Left lobe of liver (tissue), 2 donors: ENCODE results near the gene KCNK16. TPM values are rescaled to one million over a fixed set of nuclear protein-coding genes. Genes with fewer than 3 reads are reported as not detected.
A peak's percentile ranks its signal among the peaks of the same experiment; 100 is the strongest.

Source experiments
- ATAC-seq: fragments of 200-7000 bp; cut with Tn5 transposase; one replicate; pipeline ENCODE4 v1.9.1; 2020; ENCODE audit warnings: mild to moderate bottlenecking, moderate library complexity
- DNase-seq: peaks from one replicate; pipeline ENCODE4 v3.0.0-alpha.2; 2020; ENCODE audit warnings: low spot score
- total RNA-seq: library from RNA; stranded (reverse); gene quantifications from one replicate; pipeline ENCODE4 v1.2.1, GENCODE V29; 2021
- donor health status: DM: no; HTN: no; CAD: no; lungs with moderate emphysema.
- donor health status: DM: no; HTN: yes; CAD: no.

KCNK16 gene
- total RNA-seq, 1 donor from 2014 or later = not detected

DNA sequence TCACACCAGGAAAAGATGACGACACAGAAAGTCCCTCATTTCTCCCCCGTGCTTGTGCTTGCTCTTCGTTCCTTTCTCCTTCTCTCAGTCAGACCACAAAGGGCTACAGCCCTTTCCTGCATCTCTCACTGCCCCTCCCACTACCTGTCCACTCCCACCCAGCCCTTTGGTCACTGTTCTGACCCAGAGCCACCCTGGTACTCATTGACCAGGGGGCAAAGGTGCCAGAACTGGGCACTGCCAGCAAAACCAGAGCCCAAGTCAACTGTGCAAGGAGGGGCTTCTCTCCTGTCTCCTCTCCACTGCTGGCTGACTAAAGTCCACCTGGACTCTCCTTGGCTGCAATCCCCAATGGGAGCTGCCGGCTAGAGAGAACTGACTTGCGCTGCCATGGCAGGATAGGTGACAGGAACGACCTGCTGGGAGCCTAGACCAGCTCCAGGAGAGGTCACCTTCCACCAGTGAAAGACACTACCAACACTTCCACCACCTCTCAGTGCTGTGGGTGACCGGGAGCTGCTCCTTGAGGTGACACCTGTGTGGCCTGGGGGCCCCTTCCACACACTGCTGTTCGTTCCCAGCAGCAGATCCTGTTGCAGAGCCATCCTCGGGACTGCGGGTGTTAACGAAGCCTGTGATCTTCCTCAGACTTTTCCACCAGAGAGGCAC, 41.1 kb downstream of the KCNK16 start:
- DNase-seq (peak; percentile 97), ATAC-seq (peak; percentile 66)

DNA sequence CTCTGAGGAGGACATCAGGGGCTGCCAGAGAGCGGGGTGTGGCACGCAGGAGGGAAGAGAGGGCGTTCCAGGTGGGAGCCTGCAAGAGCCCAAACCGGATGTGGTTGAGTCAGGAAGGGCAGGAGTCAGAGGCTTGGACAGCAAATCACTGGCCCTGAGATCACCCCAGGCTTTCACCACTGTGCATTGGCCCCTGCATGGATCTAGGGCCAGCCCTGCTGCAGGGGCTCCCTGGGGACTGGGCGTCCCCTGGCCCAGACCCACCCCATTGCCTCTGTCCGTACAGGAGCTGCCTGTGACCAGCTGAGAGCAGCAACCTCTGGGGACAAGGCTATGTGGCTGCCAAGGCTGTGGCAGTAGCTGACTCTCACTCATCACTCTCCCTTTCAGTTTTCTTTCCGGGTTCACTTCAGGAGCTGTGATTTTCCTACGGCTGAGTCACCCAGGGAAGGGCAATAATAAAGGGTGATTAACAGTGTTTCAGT, 42.2 kb downstream of the KCNK16 start:
- peak; percentile 64 for ATAC-seq

DNA sequence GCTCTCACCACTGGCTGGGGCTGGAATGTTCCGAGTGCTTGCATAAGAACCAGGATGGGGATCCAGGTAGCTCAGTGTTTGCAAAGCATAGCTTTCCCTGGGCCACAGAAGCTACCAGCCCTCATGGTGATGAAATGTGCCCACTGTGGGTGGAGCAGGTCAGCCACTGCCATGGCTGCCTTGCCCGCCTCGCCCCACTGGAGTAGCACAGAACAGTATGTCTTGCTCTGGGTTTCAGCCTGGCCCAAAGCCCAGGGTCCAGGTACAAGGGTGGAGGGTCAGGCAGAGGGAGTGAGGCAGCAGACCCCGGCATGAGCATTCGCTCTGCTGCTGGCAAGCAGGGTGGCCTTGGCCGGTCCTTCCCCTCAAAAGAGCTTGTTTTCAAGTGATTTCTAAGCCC, 43.0 kb downstream of the KCNK16 start:
- ATAC-seq = peak; percentile 70

More for the DNA sequence above, 42.2 kb downstream of the KCNK16 start:
- DNase-seq = peak; percentile 90

DNA sequence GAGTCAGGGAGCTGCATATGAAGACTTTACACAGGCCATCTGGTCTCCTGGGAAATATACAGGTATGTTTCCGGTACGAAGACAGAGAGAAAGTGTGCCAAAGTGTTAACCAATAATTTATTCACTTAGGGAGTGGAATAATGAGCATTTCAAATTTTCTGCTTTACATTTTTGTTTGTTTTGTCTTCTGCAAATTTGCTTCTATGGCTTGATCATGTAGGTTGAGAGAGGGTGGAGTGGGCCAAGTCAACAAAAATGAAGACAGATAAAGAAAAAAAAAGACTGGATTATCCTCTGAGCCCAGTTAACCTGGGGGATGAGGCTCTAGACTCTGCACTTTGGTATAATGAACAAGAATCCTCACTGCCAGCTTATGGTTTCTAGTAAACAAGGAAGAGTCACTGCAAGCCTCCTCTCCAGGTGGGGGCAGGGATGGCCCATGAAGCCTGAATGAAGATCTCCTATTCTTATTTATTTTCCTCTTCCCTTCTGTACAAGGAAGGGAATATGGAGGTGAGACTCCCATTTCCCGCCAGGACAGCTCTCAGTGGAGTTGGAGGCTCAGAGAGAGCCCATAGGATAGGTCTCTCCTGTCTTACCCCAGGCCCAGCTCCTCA, 46.0 kb downstream of the KCNK16 start:
- ATAC-seq = no peak
- DNase-seq = no peak

More for the DNA sequence above, 43.0 kb downstream of the KCNK16 start:
- peak; percentile 98 for DNase-seq

DNA sequence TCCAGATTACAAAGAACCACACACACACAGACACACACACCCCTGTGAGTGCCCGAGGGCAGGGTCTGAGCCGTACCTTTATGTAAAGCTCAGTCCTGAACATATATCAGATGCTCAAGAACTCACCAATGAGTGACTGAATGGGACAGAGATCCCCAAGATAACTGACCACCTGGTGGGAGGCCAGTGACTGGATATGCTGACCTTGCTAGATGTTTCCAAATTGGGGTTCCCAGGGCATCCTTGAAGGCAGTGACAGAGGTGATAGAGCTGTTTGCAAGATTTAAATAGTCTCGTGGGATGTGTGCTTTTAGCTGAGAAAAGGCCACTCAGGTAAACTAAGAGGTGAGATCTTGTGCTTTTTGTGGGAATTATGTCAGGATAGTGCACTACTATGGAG, 47.6 kb downstream of the KCNK16 start:
- no peak for ATAC-seq
- no peak for DNase-seq

DNA sequence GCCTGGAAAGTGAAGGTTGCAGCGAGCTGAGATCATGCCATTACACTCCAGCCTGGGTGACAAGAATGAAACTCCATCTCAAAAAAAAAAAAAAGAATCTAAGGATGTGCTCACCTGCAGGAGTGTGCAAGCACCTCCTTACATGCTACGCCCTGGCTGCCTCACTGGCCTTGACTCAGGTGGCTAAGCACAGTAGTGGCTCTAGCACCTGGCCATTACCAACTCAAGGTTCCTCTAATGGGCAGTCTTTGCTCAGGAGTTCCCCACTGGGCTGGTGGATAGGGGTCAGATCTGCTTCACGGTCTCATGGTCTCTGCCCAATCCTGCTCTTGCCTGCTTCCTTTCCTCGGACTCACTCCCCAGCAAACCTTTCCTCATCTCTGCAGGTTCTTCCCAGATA, 48.0 kb downstream of the KCNK16 start:
- no peak for DNase-seq
- no peak for ATAC-seq

DNA sequence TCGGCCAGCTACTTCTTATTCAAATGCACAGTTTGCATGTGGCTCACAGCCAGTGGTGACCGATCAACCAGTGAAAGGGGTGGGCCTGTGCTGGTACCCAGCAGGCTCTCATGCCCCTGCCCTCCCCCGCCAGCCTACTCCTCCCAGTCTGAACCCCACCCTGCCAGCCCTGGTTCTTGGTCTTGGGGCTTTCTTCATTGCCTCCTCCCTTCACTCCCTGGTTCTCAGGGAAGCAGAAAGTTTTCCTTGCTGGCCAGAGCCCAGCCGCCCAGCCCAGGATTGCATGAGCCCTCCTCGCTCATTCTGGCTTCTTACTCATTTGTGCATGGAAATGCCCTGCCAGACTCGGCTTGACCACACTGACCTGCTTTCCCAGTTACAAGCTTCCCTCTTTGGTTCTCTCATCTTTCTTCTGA, 49.1 kb downstream of the KCNK16 start:
- ATAC-seq = no peak
- DNase-seq = no peak

DNA sequence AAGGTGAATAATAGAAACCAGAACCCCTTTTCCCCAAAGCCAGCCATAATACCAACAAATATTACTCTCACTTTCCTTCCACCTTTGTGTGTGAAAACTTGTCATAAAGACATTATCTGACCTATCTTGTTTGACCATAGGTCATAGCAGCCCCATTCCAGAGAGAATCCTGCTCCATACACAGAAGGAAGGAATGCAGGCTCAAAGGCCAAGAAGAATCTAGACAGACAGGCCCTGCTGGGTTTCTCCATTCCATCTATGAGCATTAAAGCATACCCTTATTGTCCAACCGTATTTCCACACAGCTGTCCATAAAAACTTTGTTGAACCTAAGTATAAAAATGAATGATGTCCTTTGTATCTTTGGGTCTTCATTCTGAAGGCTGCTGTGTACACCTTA, 52.5 kb downstream of the KCNK16 start:
- no peak for DNase-seq

DNA sequence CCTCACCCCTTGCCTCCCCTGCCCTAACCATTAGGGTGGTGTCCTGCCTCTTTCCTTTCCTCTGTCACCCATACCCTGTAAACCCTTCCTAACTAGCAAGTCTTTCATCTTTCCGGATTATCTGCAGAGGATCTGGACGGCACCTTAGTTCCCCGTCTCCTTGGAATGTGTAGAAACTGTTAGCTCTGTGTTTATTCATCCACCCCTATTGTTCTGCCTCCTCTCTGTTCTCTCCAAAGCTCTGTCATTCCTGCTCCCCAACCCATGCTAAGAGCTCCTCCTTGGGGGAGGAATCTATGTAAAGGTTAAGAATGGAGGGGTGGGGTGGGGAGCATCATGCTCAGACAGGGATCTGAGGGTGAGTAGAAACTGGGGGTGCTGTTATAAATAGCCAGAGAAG, 53.8 kb downstream of the KCNK16 start:
- no peak for DNase-seq

More for the DNA sequence above, 52.5 kb downstream of the KCNK16 start:
- ATAC-seq = no peak

DNA sequence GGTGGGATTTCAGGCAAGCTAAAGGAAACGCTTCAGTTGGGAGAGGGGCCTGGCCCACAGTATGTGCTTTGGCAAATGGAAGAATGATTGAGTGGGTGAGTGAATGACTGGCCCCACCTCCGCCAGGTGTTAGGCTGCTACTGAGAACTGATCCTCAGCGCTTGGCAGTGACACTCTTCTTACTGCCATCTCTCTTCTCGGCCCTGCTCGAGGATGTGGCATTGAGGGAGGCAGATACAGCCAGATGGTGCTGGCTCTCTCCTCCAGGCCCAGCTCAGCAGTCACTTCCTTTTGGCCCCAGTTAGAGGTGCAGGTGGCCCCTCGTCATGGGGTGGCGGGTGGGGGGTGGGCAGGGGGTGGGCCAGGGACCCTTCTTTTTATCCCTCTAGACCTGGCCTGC, 54.3 kb downstream of the KCNK16 start:
- ATAC-seq (no peak), DNase-seq (no peak)

More for the DNA sequence above, 53.8 kb downstream of the KCNK16 start:
- ATAC-seq = no peak

DNA sequence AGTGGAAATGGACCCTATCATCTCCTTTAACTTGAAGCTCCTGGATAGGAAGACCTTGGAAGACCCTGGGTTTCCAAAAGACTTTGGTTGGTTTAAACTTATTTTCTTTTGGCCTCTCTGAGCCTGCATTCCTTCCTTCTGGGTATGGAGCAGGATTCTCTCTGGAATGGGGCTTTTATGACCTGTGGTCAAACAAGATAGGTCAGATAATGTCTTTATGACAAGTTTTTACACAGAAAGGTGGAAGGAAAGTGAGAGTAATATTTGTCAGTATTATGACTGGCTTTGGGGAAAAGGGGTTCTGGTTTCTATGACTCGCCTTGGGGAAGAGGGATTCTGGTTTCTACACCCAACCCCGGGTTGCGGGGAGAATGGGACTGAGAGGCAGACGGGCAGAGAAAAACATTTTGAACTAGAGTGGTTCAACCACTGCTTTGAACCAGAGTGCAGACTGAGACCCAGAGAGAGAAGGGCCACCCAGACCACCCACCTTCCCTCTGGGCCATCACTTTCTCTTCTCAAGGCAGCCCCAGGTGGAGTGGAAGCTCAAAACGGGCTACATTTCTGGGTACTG, 55.6 kb downstream of the KCNK16 start:
- DNase-seq (no peak), ATAC-seq (no peak)

DNA sequence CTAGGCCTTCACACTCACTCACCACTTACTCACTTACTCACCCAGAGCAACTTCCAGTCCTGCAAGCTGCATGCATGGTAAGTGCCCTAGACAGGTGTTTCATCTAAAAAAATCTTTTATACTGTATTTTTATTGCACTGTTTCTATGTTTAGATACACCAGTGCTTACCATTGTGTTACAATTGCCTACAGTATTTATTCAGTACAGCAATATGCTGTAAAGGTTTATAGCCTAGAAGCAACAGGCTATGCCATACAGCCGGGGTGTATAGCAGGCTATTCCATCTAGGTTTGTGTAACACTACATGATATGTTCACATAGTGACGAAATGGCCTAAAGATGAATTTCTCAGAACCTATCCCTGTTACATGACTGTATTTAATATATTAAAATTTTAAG, 56.1 kb downstream of the KCNK16 start:
- ATAC-seq (no peak), DNase-seq (no peak)

Other genes starting within 250 kb of the KCNK16 start
- 6.0 TPM for gene SAYSD1, start 207.5 kb downstream of the KCNK16 start, total RNA-seq
- 62.3 TPM for gene KCNK5, start 93.2 kb downstream of the KCNK16 start, total RNA-seq
- 1.2 TPM for gene KCNK17, start 8.3 kb downstream of the KCNK16 start, total RNA-seq